Measurements from ENCODE around the gene KIF25. TPM values are rescaled to one million over a fixed set of nuclear protein-coding genes. Genes with fewer than 3 reads are reported as not detected.

The KIF25 gene
- total RNA-seq, 1 experiment from 2014 or later, result 0.59 TPM

GRCh38 chr6:168030908-168031307 lies 33.4 kb downstream of the KIF25 start:
- WGBS (ENCODE audit: extremely low coverage, insufficient read length, low lambda C conversion rate), result no CpG with 5 or more reads among the region's 2 CpGs
- H3K4me1 Mint-ChIP-seq, result peaks cover 34 to 36% of the 10 kb centered on the region in 2 experiments
- Histone ChIP-seq H3K79me2 (ENCODE audit: insufficient read depth, low read length) (no peaks in the 10 kb centered on the region), H3K79me1 (ENCODE audit: insufficient read depth, low read depth, low read length, poor library complexity, severe bottlenecking) (no peaks in the 10 kb centered on the region), H3K4me1 (ENCODE audit: insufficient read depth, low read length) (peaks cover 4% of the 10 kb centered on the region; the same call in 1 of the 2 replicates), H3K23ac (ENCODE audit: insufficient read length, low read depth, low read length) (no peak overlapping the region), H2BK15ac (ENCODE audit: low read depth, low read length) (no peak overlapping the region), H3K4ac (ENCODE audit: low read depth, low read length) (no peak overlapping the region), H3K4me2 (ENCODE audit: insufficient read depth, insufficient read length, low read length) (no peak overlapping the region), H3T11ph (ENCODE audit: low read length) (no peak overlapping the region), H3K9me3 (ENCODE audit: control insufficient read depth, low read depth, low read length) (no peaks in the 10 kb centered on the region), H3K27me3 (ENCODE audit: insufficient read depth, low read length) (no peaks in the 10 kb centered on the region), H3K14ac (ENCODE audit: insufficient read depth, low read length) (no peak overlapping the region), H2BK120ac (ENCODE audit: low read depth, low read length, poor library complexity, severe bottlenecking) (no peak overlapping the region), H2BK5ac (ENCODE audit: insufficient read length, low read length) (no peak overlapping the region), H4K8ac (replicated peaks; ENCODE audit: insufficient read length, low read depth, low read length) (no peak overlapping the region), H2BK20ac (ENCODE audit: low read depth, low read length, poor library complexity, severe bottlenecking) (no peak overlapping the region), H3K27ac (ENCODE audit: insufficient read length, low read depth, low read length) (no peak overlapping the region), H4K20me1 (ENCODE audit: control insufficient read depth, insufficient read depth, insufficient read length) (no peaks in the 10 kb centered on the region), H4K5ac (ENCODE audit: insufficient read length, low read depth, low read length) (no peak overlapping the region), H2AK5ac (ENCODE audit: insufficient read length, low read length) (no peak overlapping the region), H3K23me2 (ENCODE audit: insufficient read length, low read depth, low read length, poor library complexity, severe bottlenecking) (peaks cover 3% of the 10 kb centered on the region), H3K56ac (ENCODE audit: insufficient read length, low read depth, low read length) (no peak overlapping the region), H3K18ac (ENCODE audit: insufficient read length, low read depth, low read length) (no peak overlapping the region), H2BK12ac (ENCODE audit: insufficient read length, low read depth, low read length) (no peak overlapping the region), H4K91ac (ENCODE audit: insufficient read length, low read depth, low read length) (no peak overlapping the region), H2AFZ (ENCODE audit: low read length) (no peak overlapping the region), H3K9ac (ENCODE audit: extremely low read depth, insufficient read length, low read length) (no peak overlapping the region)
- peaks cover 9% of the 10 kb centered on the region for H3K27me3 Mint-ChIP-seq (ENCODE audit: low read depth)
- no peak overlapping the region; a peak in 1 of 7 replicates for H3K27ac Mint-ChIP-seq
- H3K36me3 Mint-ChIP-seq (ENCODE audit: insufficient read depth in 1 of 3, low read depth in 3 of 3), result peaks cover 0 to 1% (median 0%) of the 10 kb centered on the region in 3 experiments; a peak in 1 of 7 replicates
- H3K4me3 Mint-ChIP-seq, result no peak overlapping the region
- peaks cover 8 to 11% of the 10 kb centered on the region in 2 experiments; a peak in 4 of 5 replicates for H3K9me3 Mint-ChIP-seq
- DNase-seq, result no peak
- no peak for TF ChIP-seq CTCF (conservative IDR thresholded peaks at IDR 0.05)

All from H9 (cell line).